Measurements from ENCODE around the gene TFAP2A.

The TFAP2A gene

GRCh38 chr6:10414756-10415616, at the start of gene TFAP2A:
Gene TFAP2A, minus strand, starts transcription at chr6:10415074. Its CDS starts 83 bp downstream, at chr6:10414991.
- H3K9ac ChIP-seq (ENCODE audit: low read depth, low read length) = no peak within 1 kb of the TSS
- no peaks in the 10 kb centered on the region for H3K36me3 ChIP-seq (ENCODE audit: control insufficient read depth, insufficient read depth, low read length)
- peaks cover 99% of the 10 kb centered on the region for H3K27me3 ChIP-seq (ENCODE audit: control insufficient read depth, insufficient read depth, low read length)
- peaks cover 55% of the 10 kb centered on the region for H3K4me1 ChIP-seq (ENCODE audit: control insufficient read depth, insufficient read depth, low read length)
- H3K9me3 ChIP-seq (ENCODE audit: control insufficient read depth, insufficient read depth, low read length) = no peaks in the 10 kb centered on the region
- H3K4me3 ChIP-seq (ENCODE audit: low read depth, low read length) = peak within 1 kb of the TSS; percentile 50
- no peak within 1 kb of the TSS for H3K27ac ChIP-seq (ENCODE audit: low read depth, low read length)

GRCh38 chr6:10463491-10464481, 48.9 kb upstream of the TFAP2A start:
- H3K27me3 ChIP-seq (ENCODE audit: control insufficient read depth, insufficient read depth, low read length) = no peaks in the 10 kb centered on the region
- H3K9ac ChIP-seq (ENCODE audit: low read depth, low read length) = no peak overlapping the region
- H3K27ac ChIP-seq (ENCODE audit: low read depth, low read length) = peak overlapping the region; percentile 21
- H3K36me3 ChIP-seq (ENCODE audit: control insufficient read depth, insufficient read depth, low read length) = no peaks in the 10 kb centered on the region
- H3K9me3 ChIP-seq (ENCODE audit: control insufficient read depth, insufficient read depth, low read length) = no peaks in the 10 kb centered on the region
- no peak overlapping the region for H3K4me3 ChIP-seq (ENCODE audit: low read depth, low read length)
- peaks cover 18% of the 10 kb centered on the region for H3K4me1 ChIP-seq (ENCODE audit: control insufficient read depth, insufficient read depth, low read length)

DNA sequence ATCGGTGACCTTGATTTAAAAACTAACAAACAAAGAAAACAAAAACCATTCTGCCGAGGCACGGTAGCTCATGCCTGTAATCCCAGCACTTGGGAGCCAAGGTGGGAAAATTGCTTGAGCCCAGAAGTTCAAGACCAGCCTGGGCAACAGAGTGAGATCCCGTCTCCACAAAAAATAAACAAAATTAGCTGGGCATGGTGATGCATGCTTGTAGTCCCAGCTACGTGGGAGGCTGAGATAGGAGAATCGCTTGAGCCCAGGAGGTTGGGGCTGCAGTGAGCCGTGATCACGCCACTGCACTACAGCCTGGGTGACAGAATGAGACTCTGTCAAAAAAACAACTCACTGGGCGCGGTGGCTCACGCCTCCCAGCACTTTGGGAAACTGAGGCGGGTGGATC, 48.2 kb upstream of the TFAP2A start:
- H3K27me3 ChIP-seq (ENCODE audit: control insufficient read depth, insufficient read depth, low read length) = no peaks in the 10 kb centered on the region
- H3K27ac ChIP-seq (ENCODE audit: low read depth, low read length) = no peak overlapping the region
- H3K36me3 ChIP-seq (ENCODE audit: control insufficient read depth, insufficient read depth, low read length) = no peaks in the 10 kb centered on the region
- no peaks in the 10 kb centered on the region for H3K9me3 ChIP-seq (ENCODE audit: control insufficient read depth, insufficient read depth, low read length)
- H3K4me3 ChIP-seq (ENCODE audit: low read depth, low read length) = no peak overlapping the region
- H3K4me1 ChIP-seq (ENCODE audit: control insufficient read depth, insufficient read depth, low read length) = peaks cover 18% of the 10 kb centered on the region
- H3K9ac ChIP-seq (ENCODE audit: low read depth, low read length) = no peak overlapping the region

GRCh38 chr6:10461850-10462249, 47.0 kb upstream of the TFAP2A start:
- H3K4me1 ChIP-seq (ENCODE audit: control insufficient read depth, insufficient read depth, low read length) = peaks cover 18% of the 10 kb centered on the region
- H3K27ac ChIP-seq (ENCODE audit: low read depth, low read length) = no peak overlapping the region
- H3K36me3 ChIP-seq (ENCODE audit: control insufficient read depth, insufficient read depth, low read length) = no peaks in the 10 kb centered on the region
- H3K4me3 ChIP-seq (ENCODE audit: low read depth, low read length) = no peak overlapping the region
- H3K9ac ChIP-seq (ENCODE audit: low read depth, low read length) = no peak overlapping the region
- no peaks in the 10 kb centered on the region for H3K9me3 ChIP-seq (ENCODE audit: control insufficient read depth, insufficient read depth, low read length)
- H3K27me3 ChIP-seq (ENCODE audit: control insufficient read depth, insufficient read depth, low read length) = no peaks in the 10 kb centered on the region

GRCh38 chr6:10460096-10460495, 45.2 kb upstream of the TFAP2A start:
- Histone ChIP-seq H3K9ac (ENCODE audit: low read depth, low read length) (no peak overlapping the region), H3K36me3 (ENCODE audit: control insufficient read depth, insufficient read depth, low read length) (no peaks in the 10 kb centered on the region), H3K4me3 (ENCODE audit: low read depth, low read length) (no peak overlapping the region), H3K9me3 (ENCODE audit: control insufficient read depth, insufficient read depth, low read length) (no peaks in the 10 kb centered on the region), H3K27me3 (ENCODE audit: control insufficient read depth, insufficient read depth, low read length) (no peaks in the 10 kb centered on the region), H3K27ac (ENCODE audit: low read depth, low read length) (no peak overlapping the region), H3K4me1 (ENCODE audit: control insufficient read depth, insufficient read depth, low read length) (peaks cover 9% of the 10 kb centered on the region)

GRCh38 chr6:10458287-10458686, 43.4 kb upstream of the TFAP2A start:
- H3K4me3 ChIP-seq (ENCODE audit: low read depth, low read length) = no peak overlapping the region
- no peak overlapping the region for H3K9ac ChIP-seq (ENCODE audit: low read depth, low read length)

GRCh38 chr6:10453596-10453995, 38.7 kb upstream of the TFAP2A start:
- H3K9ac ChIP-seq (ENCODE audit: low read depth, low read length) = no peak overlapping the region
- H3K9me3 ChIP-seq (ENCODE audit: control insufficient read depth, insufficient read depth, low read length) = no peaks in the 10 kb centered on the region
- no peak overlapping the region for H3K4me3 ChIP-seq (ENCODE audit: low read depth, low read length)
- no peak overlapping the region for H3K27ac ChIP-seq (ENCODE audit: low read depth, low read length)
- no peaks in the 10 kb centered on the region for H3K27me3 ChIP-seq (ENCODE audit: control insufficient read depth, insufficient read depth, low read length)
- H3K4me1 ChIP-seq (ENCODE audit: control insufficient read depth, insufficient read depth, low read length) = no peaks in the 10 kb centered on the region
- H3K36me3 ChIP-seq (ENCODE audit: control insufficient read depth, insufficient read depth, low read length) = no peaks in the 10 kb centered on the region

More at GRCh38 chr6:10458287-10458686, 43.4 kb upstream of the TFAP2A start:
- Histone ChIP-seq H3K9me3 (ENCODE audit: control insufficient read depth, insufficient read depth, low read length) (no peaks in the 10 kb centered on the region), H3K36me3 (ENCODE audit: control insufficient read depth, insufficient read depth, low read length) (no peaks in the 10 kb centered on the region), H3K27me3 (ENCODE audit: control insufficient read depth, insufficient read depth, low read length) (no peaks in the 10 kb centered on the region), H3K27ac (ENCODE audit: low read depth, low read length) (no peak overlapping the region), H3K4me1 (ENCODE audit: control insufficient read depth, insufficient read depth, low read length) (no peaks in the 10 kb centered on the region)

GRCh38 chr6:10451828-10452509, 37.1 kb upstream of the TFAP2A start:
- Histone ChIP-seq H3K9me3 (ENCODE audit: control insufficient read depth, insufficient read depth, low read length) (no peaks in the 10 kb centered on the region), H3K9ac (ENCODE audit: low read depth, low read length) (no peak overlapping the region), H3K27ac (ENCODE audit: low read depth, low read length) (no peak overlapping the region), H3K36me3 (ENCODE audit: control insufficient read depth, insufficient read depth, low read length) (no peaks in the 10 kb centered on the region), H3K4me1 (ENCODE audit: control insufficient read depth, insufficient read depth, low read length) (no peaks in the 10 kb centered on the region), H3K27me3 (ENCODE audit: control insufficient read depth, insufficient read depth, low read length) (no peaks in the 10 kb centered on the region), H3K4me3 (ENCODE audit: low read depth, low read length) (no peak overlapping the region)

- no peaks in the 10 kb centered on the region for H3K27me3 ChIP-seq (ENCODE audit: control insufficient read depth, insufficient read depth, low read length)
- no peak overlapping the region for H3K4me3 ChIP-seq (ENCODE audit: low read depth, low read length)
- no peak overlapping the region for H3K9ac ChIP-seq (ENCODE audit: low read depth, low read length)
- H3K36me3 ChIP-seq (ENCODE audit: control insufficient read depth, insufficient read depth, low read length) = no peaks in the 10 kb centered on the region
- no peaks in the 10 kb centered on the region for H3K9me3 ChIP-seq (ENCODE audit: control insufficient read depth, insufficient read depth, low read length)
- no peak overlapping the region for H3K27ac ChIP-seq (ENCODE audit: low read depth, low read length)
- H3K4me1 ChIP-seq (ENCODE audit: control insufficient read depth, insufficient read depth, low read length) = no peaks in the 10 kb centered on the region
Measured at GRCh38 chr6:10451394-10451793, 36.5 kb upstream of the TFAP2A start.

GRCh38 chr6:10449751-10450150, 34.9 kb upstream of the TFAP2A start:
- H3K36me3 ChIP-seq (ENCODE audit: control insufficient read depth, insufficient read depth, low read length) = no peaks in the 10 kb centered on the region
- H3K4me3 ChIP-seq (ENCODE audit: low read depth, low read length) = no peak overlapping the region
- H3K9me3 ChIP-seq (ENCODE audit: control insufficient read depth, insufficient read depth, low read length) = no peaks in the 10 kb centered on the region
- H3K4me1 ChIP-seq (ENCODE audit: control insufficient read depth, insufficient read depth, low read length) = no peaks in the 10 kb centered on the region
- no peak overlapping the region for H3K27ac ChIP-seq (ENCODE audit: low read depth, low read length)
- H3K9ac ChIP-seq (ENCODE audit: low read depth, low read length) = no peak overlapping the region
- H3K27me3 ChIP-seq (ENCODE audit: control insufficient read depth, insufficient read depth, low read length) = no peaks in the 10 kb centered on the region

Data from HUES48 (cell line).